Measurements from ENCODE around the gene ABHD8. TPM values are rescaled to one million over a fixed set of nuclear protein-coding genes. Genes with fewer than 3 reads are reported as not detected.

Gene ABHD8
- total and polyA plus RNA-seq, 2 of the 13 experiments (the other 11 are each of a cell fraction or from before 2014, with no cell fraction given), result 6.3 to 7.2 TPM

GRCh38 chr19:17346109-17346671 lies 43.0 kb upstream of the ABHD8 start (continued):
- no peak for TF ChIP-seq PRDM10 (CRISPR knock-in tag; IDR thresholded peaks at IDR 0.05; ENCODE audit: low read depth)
- no peak for TF ChIP-seq ETS1 (CRISPR knock-in tag; IDR thresholded peaks at IDR 0.05)
- peak; percentile 28 to 65; a peak in 2 of 4 replicates for TF ChIP-seq HMGXB4 (CRISPR knock-in tag; IDR thresholded peaks at IDR 0.05; ENCODE audit: borderline replicate concordance in 1 of 2, low read depth in 1 of 2)
- no peak for TF ChIP-seq ZMYM4 (CRISPR knock-in tag; IDR thresholded peaks at IDR 0.05)
- no peak for TF ChIP-seq ZSCAN5A (CRISPR knock-in tag; IDR thresholded peaks at IDR 0.05; ENCODE audit: borderline replicate concordance)
- no peak for TF ChIP-seq NCOA5 (CRISPR knock-in tag; IDR thresholded peaks at IDR 0.05)
- TF ChIP-seq ZNF263 (CRISPR knock-in tag; IDR thresholded peaks at IDR 0.05), result peak; percentile 49; the same call in 1 of the 2 replicates
- TF ChIP-seq CREB1 (IDR thresholded peaks at IDR 0.05), result no peak
- no peak for TF ChIP-seq CREB1 (CRISPR knock-in tag; IDR thresholded peaks at IDR 0.05)
- TF ChIP-seq MED13 (CRISPR knock-in tag; IDR thresholded peaks at IDR 0.05), result no peak
- TF ChIP-seq ZNF230 (CRISPR knock-in tag; IDR thresholded peaks at IDR 0.05), result 0 out of 2 replicates have a peak, but pooled peaks have one; percentile 25
- peak; percentile 46; the same call in 1 of the 2 replicates for TF ChIP-seq ZKSCAN8 (CRISPR knock-in tag; IDR thresholded peaks at IDR 0.05; ENCODE audit: borderline replicate concordance)
- TF ChIP-seq FOXK2 (IDR thresholded peaks at IDR 0.05), result no peak
- no peak for TF ChIP-seq PCBP2 (optimal IDR thresholded peaks at IDR 0.05; ENCODE audit: low read depth, low read length, poor library complexity, severe bottlenecking)
- no peak for TF ChIP-seq HCFC1 (IDR thresholded peaks at IDR 0.05; ENCODE audit: low read depth, low read length)
- no peak for TF ChIP-seq ZBTB49 (CRISPR knock-in tag; IDR thresholded peaks at IDR 0.05; ENCODE audit: borderline replicate concordance)
- TF ChIP-seq IRF1 (CRISPR knock-in tag; IDR thresholded peaks at IDR 0.05; ENCODE audit: low read depth), result no peak
- TF ChIP-seq ZNF138 (CRISPR knock-in tag; IDR thresholded peaks at IDR 0.05; ENCODE audit: low read depth), result no peak
- TF ChIP-seq TAF1 (CRISPR knock-in tag; IDR thresholded peaks at IDR 0.05), result no peak
